ENCODE results near the gene PTPRK. TPM values are rescaled to one million over a fixed set of nuclear protein-coding genes. Genes with fewer than 3 reads are reported as not detected.

The PTPRK gene
- total RNA-seq, 4 donors from 2014 or later, result 20.0 to 64.2 (median 36.6) TPM

DNA sequence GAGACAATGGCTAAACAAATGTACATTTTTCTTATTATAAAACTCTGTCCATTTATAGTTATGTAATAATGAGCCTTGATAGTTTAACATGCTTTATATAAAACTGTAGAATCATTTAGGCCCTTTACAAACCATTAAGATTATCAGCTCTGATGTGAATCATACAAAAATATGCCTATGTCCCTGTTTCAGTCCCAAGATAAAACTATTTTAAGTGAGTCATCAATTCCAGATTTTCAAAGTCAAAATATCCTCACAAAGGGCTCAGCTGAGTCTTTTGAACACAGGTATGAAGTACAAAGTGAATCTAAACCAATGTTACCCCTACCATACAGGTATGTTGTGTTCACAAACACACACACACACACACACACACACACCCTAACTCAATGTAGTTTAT is 88.0 kb downstream of the PTPRK start:
- DNase-seq, result no peak
- Histone ChIP-seq H3K36me3 (no peaks in the 10 kb centered on the region), H3K4me3 (no peak overlapping the region), H3K27ac (no peak overlapping the region), H3K4me1 (no peaks in the 10 kb centered on the region), H3K27me3 (no peaks in the 10 kb centered on the region), H3K9me3 (no peaks in the 10 kb centered on the region)
- TF ChIP-seq POLR2A (IDR thresholded peaks at IDR 0.05), result no peak
- TF ChIP-seq, protein P1, sequence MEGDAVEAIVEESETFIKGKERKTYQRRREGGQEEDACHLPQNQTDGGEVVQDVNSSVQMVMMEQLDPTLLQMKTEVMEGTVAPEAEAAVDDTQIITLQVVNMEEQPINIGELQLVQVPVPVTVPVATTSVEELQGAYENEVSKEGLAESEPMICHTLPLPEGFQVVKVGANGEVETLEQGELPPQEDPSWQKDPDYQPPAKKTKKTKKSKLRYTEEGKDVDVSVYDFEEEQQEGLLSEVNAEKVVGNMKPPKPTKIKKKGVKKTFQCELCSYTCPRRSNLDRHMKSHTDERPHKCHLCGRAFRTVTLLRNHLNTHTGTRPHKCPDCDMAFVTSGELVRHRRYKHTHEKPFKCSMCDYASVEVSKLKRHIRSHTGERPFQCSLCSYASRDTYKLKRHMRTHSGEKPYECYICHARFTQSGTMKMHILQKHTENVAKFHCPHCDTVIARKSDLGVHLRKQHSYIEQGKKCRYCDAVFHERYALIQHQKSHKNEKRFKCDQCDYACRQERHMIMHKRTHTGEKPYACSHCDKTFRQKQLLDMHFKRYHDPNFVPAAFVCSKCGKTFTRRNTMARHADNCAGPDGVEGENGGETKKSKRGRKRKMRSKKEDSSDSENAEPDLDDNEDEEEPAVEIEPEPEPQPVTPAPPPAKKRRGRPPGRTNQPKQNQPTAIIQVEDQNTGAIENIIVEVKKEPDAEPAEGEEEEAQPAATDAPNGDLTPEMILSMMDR (IDR thresholded peaks at IDR 0.05), result no peak
- intact Hi-C loops (cut with DNase I; ENCODE audit: low total_unique reads), result no loop called here

DNA sequence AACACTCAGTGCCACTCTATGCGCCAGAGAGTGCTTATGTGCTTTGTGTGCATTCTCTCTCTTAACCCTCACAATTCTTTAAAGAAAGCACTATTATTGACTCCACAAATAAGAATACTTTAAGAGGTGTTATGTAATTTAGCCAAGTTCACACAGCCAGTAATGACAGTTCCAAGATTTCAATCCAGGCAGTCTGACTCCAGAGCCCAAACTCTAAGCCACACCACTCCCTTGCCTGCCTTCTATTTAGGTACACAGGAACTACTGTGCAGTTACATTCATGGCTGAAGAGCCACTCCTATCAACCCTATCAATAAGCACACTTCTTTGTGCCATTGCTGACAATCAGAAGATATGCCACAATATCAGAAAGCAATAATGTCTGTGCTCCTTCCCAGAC is 93.3 kb downstream of the PTPRK start:
- Histone ChIP-seq H3K27ac (no peak overlapping the region), H3K4me1 (no peaks in the 10 kb centered on the region), H3K36me3 (no peaks in the 10 kb centered on the region), H3K4me3 (no peak overlapping the region), H3K27me3 (no peaks in the 10 kb centered on the region), H3K9me3 (no peaks in the 10 kb centered on the region)
- intact Hi-C loops (cut with DNase I; ENCODE audit: low total_unique reads), result no loop called here
- TF ChIP-seq POLR2A (IDR thresholded peaks at IDR 0.05), result no peak
- TF ChIP-seq, protein P1 (IDR thresholded peaks at IDR 0.05), result no peak
- DNase-seq, result no peak

DNA sequence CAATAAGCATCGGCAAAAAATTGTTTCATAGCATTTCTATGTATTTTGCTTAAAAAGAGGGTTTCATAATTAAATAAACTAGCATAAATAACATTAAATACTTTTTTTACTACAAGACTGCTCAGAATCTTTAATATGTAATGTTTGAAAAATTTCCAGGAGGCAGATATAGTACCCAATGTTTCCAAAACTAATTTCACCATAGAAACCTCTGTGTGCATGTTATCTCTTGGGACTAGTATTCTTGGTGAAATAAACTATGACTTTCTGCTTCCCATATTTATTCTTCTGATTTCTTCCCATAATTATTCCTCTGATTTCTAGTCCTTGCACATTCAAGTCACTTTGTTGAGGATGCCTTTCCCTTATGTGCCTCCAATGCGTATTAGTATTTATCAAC is 94.5 kb downstream of the PTPRK start:
- no peaks in the 10 kb centered on the region for H3K4me1 ChIP-seq
- no peak for TF ChIP-seq POLR2A (IDR thresholded peaks at IDR 0.05)
- TF ChIP-seq, protein P1 (IDR thresholded peaks at IDR 0.05), result no peak
- intact Hi-C loops (cut with DNase I; ENCODE audit: low total_unique reads), result no loop called here
- no peaks in the 10 kb centered on the region for H3K27me3 ChIP-seq
- no peaks in the 10 kb centered on the region for H3K36me3 ChIP-seq
- no peaks in the 10 kb centered on the region for H3K9me3 ChIP-seq
- no peak overlapping the region for H3K27ac ChIP-seq
- H3K4me3 ChIP-seq, result no peak overlapping the region
- DNase-seq, result no peak

DNA sequence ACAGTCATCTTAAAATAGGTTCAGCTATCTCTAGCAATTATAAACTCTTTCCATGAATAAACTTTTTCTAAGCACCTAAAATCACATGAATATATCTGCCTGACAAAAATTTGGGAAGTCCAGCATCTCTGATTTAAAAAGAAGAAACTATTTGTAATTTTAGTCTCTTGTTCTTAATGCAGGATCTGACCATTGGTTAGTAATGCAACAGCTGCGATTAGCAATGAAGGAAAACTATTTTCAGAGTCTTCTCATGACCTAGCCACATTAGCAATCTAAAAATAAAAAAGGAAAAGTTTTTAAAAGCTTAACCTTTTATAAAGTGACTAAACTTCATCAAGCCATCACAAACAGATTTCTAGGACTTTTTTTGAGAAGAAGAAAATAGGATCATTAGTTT is 97.5 kb downstream of the PTPRK start:
- no peak for DNase-seq
- intact Hi-C loops (cut with DNase I; ENCODE audit: low total_unique reads), result no loop called here

DNA sequence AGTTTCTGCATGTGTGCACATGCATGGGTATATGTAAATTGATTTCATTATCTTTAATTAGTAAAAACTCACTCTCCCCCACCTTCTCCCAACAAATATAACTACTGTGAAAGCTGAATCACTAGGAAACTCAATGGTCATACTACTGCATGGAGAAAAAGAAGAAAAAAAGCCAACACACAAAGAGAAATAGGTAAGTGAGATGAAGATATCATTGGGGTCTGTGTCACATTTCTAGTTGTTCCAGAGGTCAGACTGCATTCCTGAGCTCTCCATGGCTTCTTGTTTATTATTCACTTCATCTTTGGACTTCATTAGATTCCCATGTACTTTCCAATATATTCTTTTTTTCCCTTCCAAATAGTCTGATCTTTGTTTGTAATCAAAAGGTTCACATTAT is 98.2 kb downstream of the PTPRK start:
- no peaks in the 10 kb centered on the region for H3K36me3 ChIP-seq
- H3K27ac ChIP-seq, result no peak overlapping the region

More for the DNA sequence above, 97.5 kb downstream of the PTPRK start:
- H3K9me3 ChIP-seq, result no peaks in the 10 kb centered on the region
- H3K27me3 ChIP-seq, result no peaks in the 10 kb centered on the region
- H3K27ac ChIP-seq, result no peak overlapping the region
- H3K4me1 ChIP-seq, result no peaks in the 10 kb centered on the region
- H3K36me3 ChIP-seq, result no peaks in the 10 kb centered on the region
- TF ChIP-seq POLR2A (IDR thresholded peaks at IDR 0.05), result no peak
- TF ChIP-seq, protein P1 (IDR thresholded peaks at IDR 0.05), result no peak
- no peak overlapping the region for H3K4me3 ChIP-seq

More for the DNA sequence above, 98.2 kb downstream of the PTPRK start:
- no peaks in the 10 kb centered on the region for H3K9me3 ChIP-seq
- intact Hi-C loops (cut with DNase I; ENCODE audit: low total_unique reads), result no loop called here
- H3K4me3 ChIP-seq, result no peak overlapping the region
- no peaks in the 10 kb centered on the region for H3K4me1 ChIP-seq
- DNase-seq, result no peak
- TF ChIP-seq, protein P1 (IDR thresholded peaks at IDR 0.05), result no peak
- TF ChIP-seq POLR2A (IDR thresholded peaks at IDR 0.05), result no peak
- no peaks in the 10 kb centered on the region for H3K27me3 ChIP-seq
